ENCODE data around the gene DOP1B. TPM values are rescaled to one million over a fixed set of nuclear protein-coding genes. Genes with fewer than 3 reads are reported as not detected.
A peak's percentile ranks its signal among the peaks of the same experiment; 100 is the strongest.
"Not testable (repeated sequence)": the region's sequence is repeated elsewhere in the genome, so short reads cannot be mapped to it uniquely, and the experiment has no call there.

DOP1B gene
- total and polyA plus RNA-seq, 10 donors = 2.9 to 29.2 (median 21.9) TPM

DNA sequence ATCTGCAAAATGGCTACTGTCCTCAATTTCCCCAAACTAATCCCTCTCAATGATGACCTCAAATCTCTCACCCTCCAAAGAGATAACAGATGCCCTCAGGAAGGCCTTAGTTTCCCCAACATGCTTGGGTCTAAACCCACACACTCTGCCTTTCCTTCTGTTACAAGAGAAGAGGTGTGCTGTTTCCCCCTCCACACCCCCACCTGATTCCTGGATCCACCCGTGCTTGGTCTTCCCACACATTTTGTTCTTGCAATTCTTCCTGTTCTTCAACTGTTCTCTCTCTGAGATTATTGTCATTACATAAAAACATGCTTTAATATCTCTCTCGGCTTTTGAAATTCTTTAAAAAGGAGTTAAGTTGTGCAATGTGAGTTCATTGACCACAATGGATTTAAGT lies 27.4 kb upstream of the DOP1B start:
- Histone ChIP-seq H3K27me3 (replicated peaks in 1 of 7) (peaks cover 0 to 14% (median 4%) of the 10 kb centered on the region in 7 donors), H3K36me3 (no peaks in the 10 kb centered on the region), H3K27ac (peak overlapping the region in 2 of 8 donors; percentile 67 to 71), H3K4me3 (no peak overlapping the region), H3K9me3 (no peaks in the 10 kb centered on the region), H3K4me1 (peaks cover 2 to 36% (median 9%) of the 10 kb centered on the region in 6 donors)
- WGBS, 5 donors = 24 to 61% (median 42%) methylated on average over 2 of the region's 2 CpGs
- intact Hi-C loops (cut with DNase I; ENCODE audit: low total_unique reads) = no loop called here
- DNase-seq = no peak
- no peak for TF ChIP-seq POLR2AphosphoS5 (IDR thresholded peaks at IDR 0.05)
- TF ChIP-seq, protein P1, sequence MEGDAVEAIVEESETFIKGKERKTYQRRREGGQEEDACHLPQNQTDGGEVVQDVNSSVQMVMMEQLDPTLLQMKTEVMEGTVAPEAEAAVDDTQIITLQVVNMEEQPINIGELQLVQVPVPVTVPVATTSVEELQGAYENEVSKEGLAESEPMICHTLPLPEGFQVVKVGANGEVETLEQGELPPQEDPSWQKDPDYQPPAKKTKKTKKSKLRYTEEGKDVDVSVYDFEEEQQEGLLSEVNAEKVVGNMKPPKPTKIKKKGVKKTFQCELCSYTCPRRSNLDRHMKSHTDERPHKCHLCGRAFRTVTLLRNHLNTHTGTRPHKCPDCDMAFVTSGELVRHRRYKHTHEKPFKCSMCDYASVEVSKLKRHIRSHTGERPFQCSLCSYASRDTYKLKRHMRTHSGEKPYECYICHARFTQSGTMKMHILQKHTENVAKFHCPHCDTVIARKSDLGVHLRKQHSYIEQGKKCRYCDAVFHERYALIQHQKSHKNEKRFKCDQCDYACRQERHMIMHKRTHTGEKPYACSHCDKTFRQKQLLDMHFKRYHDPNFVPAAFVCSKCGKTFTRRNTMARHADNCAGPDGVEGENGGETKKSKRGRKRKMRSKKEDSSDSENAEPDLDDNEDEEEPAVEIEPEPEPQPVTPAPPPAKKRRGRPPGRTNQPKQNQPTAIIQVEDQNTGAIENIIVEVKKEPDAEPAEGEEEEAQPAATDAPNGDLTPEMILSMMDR (IDR thresholded peaks at IDR 0.05 in 8 of 11, conservative IDR thresholded peaks at IDR 0.05 in 3 of 11) = no peak
- no peak for TF ChIP-seq POLR2A (IDR thresholded peaks at IDR 0.05)

DNA sequence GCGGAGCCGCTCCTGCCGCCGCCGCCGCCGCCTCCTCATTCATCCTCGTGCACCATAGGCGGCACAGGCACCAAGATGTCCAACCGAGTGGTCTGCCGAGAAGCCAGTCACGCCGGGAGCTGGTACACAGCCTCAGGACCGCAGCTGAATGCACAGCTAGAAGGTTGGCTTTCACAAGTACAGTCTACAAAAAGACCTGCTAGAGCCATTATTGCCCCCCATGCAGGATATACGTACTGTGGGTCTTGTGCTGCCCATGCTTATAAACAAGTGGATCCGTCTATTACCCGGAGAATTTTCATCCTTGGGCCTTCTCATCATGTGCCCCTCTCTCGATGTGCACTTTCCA lies 26.2 kb upstream of the DOP1B start:
- H3K27ac ChIP-seq = peak overlapping the region in 1 of 8 donors; percentile 71
- DNase-seq; H3K36me3 ChIP-seq; intact Hi-C loops (cut with DNase I; ENCODE audit: low total_unique reads); H3K9me3 ChIP-seq: not testable (repeated sequence)
- peak overlapping the region in 5 of 8 donors; percentile 16 to 67 (median 42) for H3K4me3 ChIP-seq
- WGBS, 5 donors = 17 to 36% (median 26%) methylated on average over 4 to 10 of the region's 18 CpGs
- peaks cover 0 to 26% (median 7%) of the 10 kb centered on the region in 7 donors for H3K27me3 ChIP-seq (replicated peaks in 1 of 7)
- H3K4me1 ChIP-seq = peaks cover 10 to 45% (median 19%) of the 10 kb centered on the region in 6 donors

DNA sequence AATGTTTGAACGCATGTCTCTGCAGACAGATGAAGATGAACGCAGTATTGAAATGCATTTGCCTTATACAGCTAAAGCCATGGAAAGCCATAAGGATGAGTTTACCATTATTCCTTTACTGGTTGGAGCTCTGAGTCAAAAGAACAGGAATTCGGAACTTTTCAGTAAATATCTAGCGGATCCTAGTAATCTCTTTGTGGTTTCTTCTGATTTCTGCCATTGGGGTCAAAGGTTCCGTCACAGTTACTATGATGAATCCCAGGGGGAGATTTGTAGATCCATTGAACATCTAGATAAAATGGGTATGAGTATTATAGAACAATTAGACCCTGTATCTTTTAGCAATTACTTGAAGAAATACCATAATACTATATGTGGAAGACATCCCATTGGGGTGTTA lies 25.8 kb upstream of the DOP1B start:
- intact Hi-C loops (cut with DNase I; ENCODE audit: low total_unique reads); H3K27ac ChIP-seq; H3K9me3 ChIP-seq; DNase-seq; H3K36me3 ChIP-seq: not testable (repeated sequence)
- Histone ChIP-seq H3K27me3 (replicated peaks in 1 of 7) (peaks cover 0 to 30% (median 7%) of the 10 kb centered on the region in 7 donors), H3K4me1 (peaks cover 11 to 45% (median 20%) of the 10 kb centered on the region in 6 donors), H3K4me3 (peak overlapping the region in 1 of 8 donors; percentile 67)
- WGBS, 5 donors = 79 to 93% (median 88%) methylated on average over 5 of the region's 5 CpGs

DNA sequence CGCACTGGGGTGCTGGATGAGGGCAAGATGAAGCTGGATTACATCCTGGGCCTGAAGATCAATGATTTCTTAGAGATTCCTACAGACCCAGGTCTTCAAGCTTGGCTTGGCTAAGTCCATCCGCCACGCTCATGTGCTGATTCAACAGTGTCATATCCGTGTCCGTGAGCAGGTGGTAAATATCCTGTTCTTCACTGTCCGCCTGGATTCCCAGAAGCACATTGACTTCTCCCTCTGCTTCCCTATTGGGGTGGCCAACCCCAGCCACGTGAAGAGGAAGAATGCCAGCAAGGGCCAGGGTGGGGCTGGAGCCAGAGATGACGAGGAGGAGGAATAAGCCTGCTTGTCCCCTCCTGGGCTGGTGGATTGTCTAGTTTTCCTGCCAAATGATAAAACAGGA lies 23.9 kb upstream of the DOP1B start:
- intact Hi-C loops (cut with DNase I; ENCODE audit: low total_unique reads) = no loop called here

DNA sequence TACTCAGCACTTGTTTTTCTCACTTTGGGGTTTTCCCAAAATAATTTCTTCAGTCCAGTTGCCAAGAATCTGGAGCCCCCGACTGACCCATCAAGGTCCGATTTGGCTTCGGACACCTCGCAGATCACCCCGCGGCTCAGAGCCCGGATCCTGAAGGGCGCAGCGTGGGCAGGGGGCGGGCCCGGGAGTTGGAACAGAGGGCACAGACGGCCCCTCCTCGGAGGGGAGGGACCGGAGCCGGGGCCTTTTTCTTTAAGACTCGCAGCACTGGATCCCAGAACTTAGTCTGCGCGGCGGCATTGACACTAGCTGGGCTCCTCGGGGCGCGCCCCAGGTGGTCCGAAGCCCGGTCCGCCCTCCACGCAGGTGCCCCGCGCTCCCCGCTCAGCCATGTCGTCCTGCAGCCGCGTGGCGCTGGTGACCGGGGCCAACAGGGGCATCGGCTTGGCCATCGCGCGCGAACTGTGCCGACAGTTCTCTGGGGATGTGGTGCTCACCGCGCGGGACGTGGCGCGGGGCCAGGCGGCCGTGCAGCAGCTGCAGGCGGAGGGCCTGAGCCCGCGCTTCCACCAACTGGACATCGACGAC lies 21.7 kb upstream of the DOP1B start, which contains the start of gene CBR3:
Gene CBR3 (plus strand): TSS at position 277 of the 588 bp plus-strand sequence. CDS start 114 bp downstream, at position 391.
- DNase-seq = peak; percentile 87
- no peaks in the 10 kb centered on the region for H3K9me3 ChIP-seq
- H3K4me3 ChIP-seq = peak within 1 kb of the TSS; percentile 54 to 85 (median 75)
- 0 to 2% (median 1%) methylated on average over 12 to 53 of the region's 53 CpGs for WGBS, 5 donors
- intact Hi-C loops (cut with DNase I; ENCODE audit: low total_unique reads) = no loop called here
- H3K27ac ChIP-seq = peak within 1 kb of the TSS; percentile 66 to 87 (median 84)
- H3K4me1 ChIP-seq = peaks cover 14 to 47% (median 31%) of the 10 kb centered on the region in 6 donors
- H3K27me3 ChIP-seq (replicated peaks in 1 of 7) = peaks cover 0 to 36% (median 7%) of the 10 kb centered on the region in 7 donors
- H3K36me3 ChIP-seq = no peaks in the 10 kb centered on the region
- TF ChIP-seq POLR2AphosphoS5 (IDR thresholded peaks at IDR 0.05) = no peak
- TF ChIP-seq POLR2A (IDR thresholded peaks at IDR 0.05) = no peak
- TF ChIP-seq, protein P1 (IDR thresholded peaks at IDR 0.05 in 8 of 11, conservative IDR thresholded peaks at IDR 0.05 in 3 of 11) = no peak

More for the DNA sequence above, 23.9 kb upstream of the DOP1B start:
- TF ChIP-seq, protein P1 (IDR thresholded peaks at IDR 0.05 in 8 of 11, conservative IDR thresholded peaks at IDR 0.05 in 3 of 11) = no peak
- TF ChIP-seq POLR2A (IDR thresholded peaks at IDR 0.05) = no peak
- TF ChIP-seq POLR2AphosphoS5 (IDR thresholded peaks at IDR 0.05) = no peak
- Histone ChIP-seq H3K27ac (no peak overlapping the region), H3K36me3 (no peaks in the 10 kb centered on the region), H3K9me3 (no peaks in the 10 kb centered on the region), H3K27me3 (replicated peaks in 1 of 7) (peaks cover 0 to 36% (median 7%) of the 10 kb centered on the region in 7 donors), H3K4me3 (no peak overlapping the region), H3K4me1 (peaks cover 14 to 55% (median 31%) of the 10 kb centered on the region in 6 donors)
- WGBS, 5 donors = 77 to 95% (median 83%) methylated on average over 8 of the region's 8 CpGs
- DNase-seq = no peak

All from spleen (tissue), 11 donors.